Measurements from ENCODE around the gene CDH24. TPM values are rescaled to one million over a fixed set of nuclear protein-coding genes. Genes with fewer than 3 reads are reported as not detected.
"Not testable (repeated sequence)": the region's sequence is repeated elsewhere in the genome, so short reads cannot be mapped to it uniquely, and the experiment has no call there.

Gene CDH24
- total and polyA plus RNA-seq, 2 of the 8 experiments (the other 6 are each of a cell fraction or from before 2014, with no cell fraction given), result 18.1 to 27.6 TPM

- TF ChIP-seq JUND (IDR thresholded peaks at IDR 0.05; ENCODE audit: low read length) (no peak), BCL11A (IDR thresholded peaks at IDR 0.05; ENCODE audit: low read depth in 2 of 2, low read length in 2 of 2) (no peak), SIRT6 (IDR thresholded peaks at IDR 0.05; ENCODE audit: low read length) (no peak), CEBPB (IDR thresholded peaks at IDR 0.05; ENCODE audit: low read depth, low read length) (no peak), RAD21 (IDR thresholded peaks at IDR 0.05 in 1 of 2, conservative IDR thresholded peaks at IDR 0.05 in 1 of 2; ENCODE audit: low read depth in 2 of 2, low read length in 2 of 2) (no peak), CBX8 (IDR thresholded peaks at IDR 0.05; ENCODE audit: borderline replicate concordance, low read depth, low read length) (no peak), HDAC2 (IDR thresholded peaks at IDR 0.05; ENCODE audit: borderline replicate concordance in 1 of 2, low read depth in 2 of 2, low read length in 2 of 2) (no peak), RNF2 (IDR thresholded peaks at IDR 0.05; ENCODE audit: borderline replicate concordance, low read depth, low read length, missing control alignments, poor library complexity, severe bottlenecking) (no peak), TAF7 (optimal IDR thresholded peaks at IDR 0.05; ENCODE audit: borderline replicate concordance, low read depth, low read length) (no peak)
These were observed 51.7 kb downstream of the CDH24 start (continued) for GRCh38 chr14:23005451-23006187.

DNA sequence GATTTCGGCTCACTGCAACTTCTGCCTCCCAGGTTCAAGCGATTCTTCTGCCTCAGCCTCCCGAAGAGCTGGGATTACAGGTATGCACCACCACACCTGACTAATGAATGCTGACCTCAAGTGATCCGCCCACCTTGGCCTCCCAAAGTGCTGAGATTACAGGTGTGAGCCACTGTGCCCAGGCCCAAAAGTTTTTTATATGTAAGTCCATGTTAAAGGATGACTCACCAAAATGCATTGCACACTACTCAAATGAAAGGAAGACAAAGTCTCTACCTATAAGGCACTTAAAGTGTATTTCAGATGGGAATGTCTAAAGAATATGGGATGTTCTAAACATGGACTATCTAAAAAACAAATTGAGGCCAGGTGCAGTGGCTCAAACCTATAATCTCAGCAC, 53.0 kb downstream of the CDH24 start:
- WGBS, 2 experiments (ENCODE audit: extremely low coverage in 1 of 2, insufficient coverage in 1 of 2, insufficient read length in 1 of 2, insufficient replicate concordance in 2 of 2, low coverage in 1 of 2, low lambda C conversion rate in 2 of 2, missing lambda C conversion rate in 1 of 2), result 97% methylated on average over 4 of the region's 4 CpGs; no CpG with 5 or more reads in 1 of the 2 experiments

More for the DNA sequence above, 53.0 kb downstream of the CDH24 start:
- not testable (repeated sequence) for H3K27ac ChIP-seq (ENCODE audit: low read depth, low read length); H3K18ac ChIP-seq (ENCODE audit: extremely low read depth, low read length); H3K9me3 ChIP-seq (ENCODE audit: insufficient read depth in 2 of 2, low read depth in 1 of 2, low read length in 1 of 2); H2AK5ac ChIP-seq (ENCODE audit: low read depth, low read length); H4K5ac ChIP-seq (ENCODE audit: insufficient read length, low read depth, low read length); DNase-seq (ENCODE audit: low read depth in 1 of 2, low spot score in 2 of 2); H3K79me1 ChIP-seq (ENCODE audit: low read depth, low read length); FAIRE-seq; H3K4ac ChIP-seq (replicated peaks; ENCODE audit: insufficient read length, low read depth, low read length); H3K79me2 ChIP-seq (ENCODE audit: control insufficient read depth in 1 of 2, insufficient read depth in 2 of 2, low read length in 2 of 2); H2BK15ac ChIP-seq (ENCODE audit: low read length); H3K9ac ChIP-seq (replicated peaks in 1 of 4; ENCODE audit: extremely low read depth in 1 of 4, low read depth in 3 of 4, low read length in 3 of 4); H3K14ac ChIP-seq (ENCODE audit: insufficient read length); H2BK12ac ChIP-seq (ENCODE audit: low read depth, low read length); H4K91ac ChIP-seq (replicated peaks; ENCODE audit: insufficient read length, low read length); H3K4me2 ChIP-seq (ENCODE audit: insufficient read depth in 1 of 2, low read depth in 2 of 2, low read length in 2 of 2); H2BK120ac ChIP-seq (replicated peaks; ENCODE audit: low read depth, low read length); H2AFZ ChIP-seq (ENCODE audit: low read length); H4K8ac ChIP-seq (ENCODE audit: extremely low read depth, insufficient read depth, low read length); H3K4me3 ChIP-seq (ENCODE audit: extremely low read depth in 1 of 4, insufficient read depth in 2 of 4, low read depth in 3 of 4, low read length in 4 of 4); H3K56ac ChIP-seq (replicated peaks; ENCODE audit: insufficient read length, low read depth, low read length); H3K23ac ChIP-seq (ENCODE audit: insufficient read length); H2BK5ac ChIP-seq (ENCODE audit: low read depth, low read length); H3K27me3 ChIP-seq (replicated peaks in 1 of 4; ENCODE audit: control insufficient read depth in 3 of 4, extremely low read depth in 1 of 4, insufficient read depth in 3 of 4, low read length in 3 of 4); H2BK20ac ChIP-seq (ENCODE audit: low read length); H3K4me1 ChIP-seq (replicated peaks in 1 of 4; ENCODE audit: control insufficient read depth in 3 of 4, insufficient read depth in 4 of 4, low read length in 3 of 4); H3K23me2 ChIP-seq (ENCODE audit: low read depth, low read length); H4K20me1 ChIP-seq (replicated peaks in 1 of 2; ENCODE audit: control insufficient read depth in 1 of 2, insufficient read depth in 2 of 2, low read length in 2 of 2); H3K36me3 ChIP-seq (ENCODE audit: control insufficient read depth in 2 of 4, insufficient read depth in 4 of 4, low read length in 3 of 4)
- CTCF ChIA-PET (ENCODE audit: partially characterized antibody), result interaction anchor here (0.6 to 1.0 kb wide), 5 partner anchors 11 to 1208 kb away, joined by 3 to 4 read pairs (median 3); partner anchors contain the start of genes AJUBA and HAUS4
- POLR2A ChIA-PET (ENCODE audit: partially characterized antibody), result interaction anchor here (0.9 to 1.1 kb wide), 3 partner anchors 9 to 54 kb away, joined by 3 to 9 read pairs (median 3); partner anchors contain the start of gene CDH24

Measured in H1 (cell line).